Nucleus accumbens (tissue), 56 donors: ENCODE data around the gene SLC6A11.

Source experiments
- DNase-seq, 56 donors: peaks; one replicate each; lab custom pipeline; 2025; lab: John Stamatoyannopoulos, UW

SLC6A11 gene

GRCh38 chr3:10972072-10972782 lies 156.2 kb downstream of the SLC6A11 start:
- peak in 6 of 56 donors; percentile 21 to 75 (median 34) for DNase-seq

GRCh38 chr3:10973046-10973595 lies 157.1 kb downstream of the SLC6A11 start:
- DNase-seq, result no peak

- DNase-seq, result no peak
These were observed 158.1 kb downstream of the SLC6A11 start for GRCh38 chr3:10974131-10974530.

- DNase-seq, result peak in 3 of 56 donors; percentile 17 to 22 (median 20)
These were observed 158.8 kb downstream of the SLC6A11 start for GRCh38 chr3:10974746-10975375.

- DNase-seq, result no peak
These were observed 159.7 kb downstream of the SLC6A11 start for GRCh38 chr3:10975695-10976234.

- DNase-seq, result no peak
These were observed 160.7 kb downstream of the SLC6A11 start for GRCh38 chr3:10976770-10977169.

- peak in 34 of 56 donors; percentile 25 to 87 (median 62) for DNase-seq
These were observed 162.0 kb downstream of the SLC6A11 start for GRCh38 chr3:10977892-10978510.

GRCh38 chr3:10978956-10979355 lies 162.9 kb downstream of the SLC6A11 start:
- DNase-seq, result no peak

GRCh38 chr3:10980312-10980711 lies 164.3 kb downstream of the SLC6A11 start:
- DNase-seq, result no peak

GRCh38 chr3:10981031-10981430 lies 165.0 kb downstream of the SLC6A11 start:
- no peak for DNase-seq

GRCh38 chr3:10981961-10982360 lies 165.9 kb downstream of the SLC6A11 start:
- no peak for DNase-seq

- DNase-seq, result peak in 2 of 56 donors; percentile 31 to 45
These were observed 166.8 kb downstream of the SLC6A11 start for GRCh38 chr3:10982782-10983181.

GRCh38 chr3:10983219-10983916 lies 167.3 kb downstream of the SLC6A11 start:
- DNase-seq, result peak in 23 of 56 donors; percentile 13 to 64 (median 35)

- no peak for DNase-seq
These were observed 168.4 kb downstream of the SLC6A11 start for GRCh38 chr3:10984371-10984896.

GRCh38 chr3:10985181-10985580 lies 169.2 kb downstream of the SLC6A11 start:
- no peak for DNase-seq

- no peak for DNase-seq
These were observed 170.6 kb downstream of the SLC6A11 start for GRCh38 chr3:10986592-10986991.

GRCh38 chr3:10988001-10988665 lies 172.1 kb downstream of the SLC6A11 start:
- no peak for DNase-seq

GRCh38 chr3:10988991-10989484 lies 173.0 kb downstream of the SLC6A11 start:
- no peak for DNase-seq
